ENCODE data around the gene SLC4A4. TPM values are rescaled to one million over a fixed set of nuclear protein-coding genes. Genes with fewer than 3 reads are reported as not detected.

Gene SLC4A4
- total RNA-seq, 2 donors from 2014 or later = 0.52 to 0.81 TPM

GRCh38 chr4:71368906-71369305, 30.1 kb downstream of the SLC4A4 start:
- Mint-ChIP-seq H3K4me3 (no peak overlapping the region), H3K36me3 (ENCODE audit: low read depth) (peaks cover 2% of the 10 kb centered on the region)
- no peak for ATAC-seq

GRCh38 chr4:71369536-71369935, 30.7 kb downstream of the SLC4A4 start:
- H3K36me3 Mint-ChIP-seq (ENCODE audit: low read depth) = peaks cover 2% of the 10 kb centered on the region
- no peak overlapping the region for H3K4me3 Mint-ChIP-seq

More at GRCh38 chr4:71368906-71369305, 30.1 kb downstream of the SLC4A4 start:
- DNase-seq = no peak
- H3K27ac Mint-ChIP-seq = no peak overlapping the region
- no peaks in the 10 kb centered on the region for H3K4me1 Mint-ChIP-seq
- H3K27me3 Mint-ChIP-seq = peaks cover 14% of the 10 kb centered on the region
- H3K9me3 ChIP-seq (ENCODE audit: control insufficient read depth, low read length, poor library complexity, severe bottlenecking) = no peaks in the 10 kb centered on the region

GRCh38 chr4:71375494-71375893, 36.7 kb downstream of the SLC4A4 start:
- Mint-ChIP-seq H3K36me3 (ENCODE audit: low read depth) (no peaks in the 10 kb centered on the region), H3K27ac (no peak overlapping the region), H3K27me3 (no peaks in the 10 kb centered on the region), H3K4me3 (no peak overlapping the region), H3K4me1 (no peaks in the 10 kb centered on the region)
- ATAC-seq = no peak
- H3K9me3 ChIP-seq (ENCODE audit: control insufficient read depth, low read length, poor library complexity, severe bottlenecking) = no peaks in the 10 kb centered on the region
- no peak for DNase-seq

More at GRCh38 chr4:71369536-71369935, 30.7 kb downstream of the SLC4A4 start:
- no peak for DNase-seq
- no peak for ATAC-seq
- H3K27me3 Mint-ChIP-seq = peaks cover 14% of the 10 kb centered on the region
- no peak overlapping the region for H3K27ac Mint-ChIP-seq
- H3K9me3 ChIP-seq (ENCODE audit: control insufficient read depth, low read length, poor library complexity, severe bottlenecking) = no peaks in the 10 kb centered on the region
- H3K4me1 Mint-ChIP-seq = no peaks in the 10 kb centered on the region

GRCh38 chr4:71377561-71377960, 38.7 kb downstream of the SLC4A4 start:
- H3K27me3 Mint-ChIP-seq = no peaks in the 10 kb centered on the region
- no peaks in the 10 kb centered on the region for H3K9me3 ChIP-seq (ENCODE audit: control insufficient read depth, low read length, poor library complexity, severe bottlenecking)
- no peak for DNase-seq
- no peaks in the 10 kb centered on the region for H3K4me1 Mint-ChIP-seq
- H3K36me3 Mint-ChIP-seq (ENCODE audit: low read depth) = no peaks in the 10 kb centered on the region
- no peak for ATAC-seq
- no peak overlapping the region for H3K27ac Mint-ChIP-seq
- no peak overlapping the region for H3K4me3 Mint-ChIP-seq

GRCh38 chr4:71379126-71379525, 40.3 kb downstream of the SLC4A4 start:
- H3K4me3 Mint-ChIP-seq = no peak overlapping the region
- H3K9me3 ChIP-seq (ENCODE audit: control insufficient read depth, low read length, poor library complexity, severe bottlenecking) = no peaks in the 10 kb centered on the region
- H3K27me3 Mint-ChIP-seq = no peaks in the 10 kb centered on the region
- ATAC-seq = no peak
- no peak overlapping the region for H3K27ac Mint-ChIP-seq
- H3K4me1 Mint-ChIP-seq = no peaks in the 10 kb centered on the region
- H3K36me3 Mint-ChIP-seq (ENCODE audit: low read depth) = no peaks in the 10 kb centered on the region
- no peak for DNase-seq

GRCh38 chr4:71380788-71381187, 42.0 kb downstream of the SLC4A4 start:
- no peak overlapping the region for H3K4me3 Mint-ChIP-seq
- no peaks in the 10 kb centered on the region for H3K36me3 Mint-ChIP-seq (ENCODE audit: low read depth)
- ATAC-seq = no peak
- H3K27ac Mint-ChIP-seq = no peak overlapping the region
- no peaks in the 10 kb centered on the region for H3K9me3 ChIP-seq (ENCODE audit: control insufficient read depth, low read length, poor library complexity, severe bottlenecking)
- H3K27me3 Mint-ChIP-seq = no peaks in the 10 kb centered on the region
- no peaks in the 10 kb centered on the region for H3K4me1 Mint-ChIP-seq
- DNase-seq = no peak

GRCh38 chr4:71382125-71382899, 43.5 kb downstream of the SLC4A4 start:
- H3K9me3 ChIP-seq (ENCODE audit: control insufficient read depth, low read length, poor library complexity, severe bottlenecking) = no peaks in the 10 kb centered on the region
- ATAC-seq (no peak), DNase-seq (no peak)
- no peak overlapping the region for H3K27ac Mint-ChIP-seq
- no peaks in the 10 kb centered on the region for H3K4me1 Mint-ChIP-seq
- no peak overlapping the region for H3K4me3 Mint-ChIP-seq
- H3K36me3 Mint-ChIP-seq (ENCODE audit: low read depth) = no peaks in the 10 kb centered on the region
- no peaks in the 10 kb centered on the region for H3K27me3 Mint-ChIP-seq

GRCh38 chr4:71382900-71383560, 44.2 kb downstream of the SLC4A4 start:
- ATAC-seq (no peak), DNase-seq (no peak)
- no peak overlapping the region for H3K4me3 Mint-ChIP-seq
- no peaks in the 10 kb centered on the region for H3K9me3 ChIP-seq (ENCODE audit: control insufficient read depth, low read length, poor library complexity, severe bottlenecking)
- H3K4me1 Mint-ChIP-seq = no peaks in the 10 kb centered on the region
- no peaks in the 10 kb centered on the region for H3K36me3 Mint-ChIP-seq (ENCODE audit: low read depth)
- H3K27me3 Mint-ChIP-seq = peaks cover 4% of the 10 kb centered on the region
- no peak overlapping the region for H3K27ac Mint-ChIP-seq

- Mint-ChIP-seq H3K4me1 (no peaks in the 10 kb centered on the region), H3K27ac (no peak overlapping the region), H3K4me3 (no peak overlapping the region), H3K27me3 (peaks cover 6% of the 10 kb centered on the region), H3K36me3 (ENCODE audit: low read depth) (no peaks in the 10 kb centered on the region)
- H3K9me3 ChIP-seq (ENCODE audit: control insufficient read depth, low read length, poor library complexity, severe bottlenecking) = no peaks in the 10 kb centered on the region
- no peak for ATAC-seq
- DNase-seq = no peak
Observed at GRCh38 chr4:71383984-71384383, 45.2 kb downstream of the SLC4A4 start.

GRCh38 chr4:71389149-71389827, 50.5 kb downstream of the SLC4A4 start:
- no peak for ATAC-seq
- Mint-ChIP-seq H3K36me3 (ENCODE audit: low read depth) (no peaks in the 10 kb centered on the region), H3K4me1 (no peaks in the 10 kb centered on the region), H3K27me3 (peaks cover 19% of the 10 kb centered on the region), H3K4me3 (no peak overlapping the region), H3K27ac (no peak overlapping the region)
- no peaks in the 10 kb centered on the region for H3K9me3 ChIP-seq (ENCODE audit: control insufficient read depth, low read length, poor library complexity, severe bottlenecking)
- DNase-seq = no peak

- H3K36me3 Mint-ChIP-seq (ENCODE audit: low read depth) = no peaks in the 10 kb centered on the region
Observed at GRCh38 chr4:71392109-71392508, 53.3 kb downstream of the SLC4A4 start.

GRCh38 chr4:71396382-71396781, 57.6 kb downstream of the SLC4A4 start:
- H3K27me3 Mint-ChIP-seq = peaks cover 19% of the 10 kb centered on the region
- no peaks in the 10 kb centered on the region for H3K36me3 Mint-ChIP-seq (ENCODE audit: low read depth)

More at GRCh38 chr4:71392109-71392508, 53.3 kb downstream of the SLC4A4 start:
- H3K9me3 ChIP-seq (ENCODE audit: control insufficient read depth, low read length, poor library complexity, severe bottlenecking) = no peaks in the 10 kb centered on the region
- H3K27me3 Mint-ChIP-seq = peaks cover 26% of the 10 kb centered on the region
- H3K4me1 Mint-ChIP-seq = no peaks in the 10 kb centered on the region
- no peak overlapping the region for H3K27ac Mint-ChIP-seq
- DNase-seq = no peak
- H3K4me3 Mint-ChIP-seq = no peak overlapping the region
- no peak for ATAC-seq

GRCh38 chr4:71400810-71401209, 62.0 kb downstream of the SLC4A4 start:
- no peaks in the 10 kb centered on the region for H3K4me1 Mint-ChIP-seq
- peaks cover 5% of the 10 kb centered on the region for H3K27me3 Mint-ChIP-seq
- DNase-seq = no peak
- no peaks in the 10 kb centered on the region for H3K36me3 Mint-ChIP-seq (ENCODE audit: low read depth)
- ATAC-seq = no peak
- H3K4me3 Mint-ChIP-seq = no peak overlapping the region
- H3K27ac Mint-ChIP-seq = no peak overlapping the region
- no peaks in the 10 kb centered on the region for H3K9me3 ChIP-seq (ENCODE audit: control insufficient read depth, low read length, poor library complexity, severe bottlenecking)

More at GRCh38 chr4:71396382-71396781, 57.6 kb downstream of the SLC4A4 start:
- no peak for ATAC-seq
- H3K9me3 ChIP-seq (ENCODE audit: control insufficient read depth, low read length, poor library complexity, severe bottlenecking) = no peaks in the 10 kb centered on the region
- Mint-ChIP-seq H3K4me3 (no peak overlapping the region), H3K4me1 (no peaks in the 10 kb centered on the region), H3K27ac (no peak overlapping the region)
- DNase-seq = no peak

Data from T-helper 17 cell (primary cell).